ENCODE measurements around the gene RUFY1.

Gene RUFY1

GRCh38 chr5:179605026-179605833 lies 54.9 kb downstream of the RUFY1 start:
- DNase-seq (ENCODE audit: low read depth in 3 of 3), result no peak

GRCh38 chr5:179606071-179606909 lies 55.9 kb downstream of the RUFY1 start:
- no peak for DNase-seq (ENCODE audit: low read depth in 3 of 3)

- no peak for DNase-seq (ENCODE audit: low read depth in 3 of 3)
These were observed 56.5 kb downstream of the RUFY1 start for GRCh38 chr5:179606910-179607159.

GRCh38 chr5:179607160-179607931 lies 57.0 kb downstream of the RUFY1 start:
- DNase-seq (ENCODE audit: low read depth in 3 of 3), result no peak

- no peak for DNase-seq (ENCODE audit: low read depth in 3 of 3)
These were observed 57.8 kb downstream of the RUFY1 start for GRCh38 chr5:179608131-179608581.

GRCh38 chr5:179609834-179610108 lies 59.4 kb downstream of the RUFY1 start:
- no peak for DNase-seq (ENCODE audit: low read depth in 3 of 3)

- DNase-seq (ENCODE audit: low read depth in 3 of 3), result no peak
These were observed 60.0 kb downstream of the RUFY1 start for GRCh38 chr5:179610109-179610902.

- DNase-seq (ENCODE audit: low read depth in 3 of 3), result no peak
These were observed 60.5 kb downstream of the RUFY1 start for GRCh38 chr5:179610903-179611265.

- DNase-seq (ENCODE audit: low read depth in 3 of 3), result no peak
These were observed 62.5 kb downstream of the RUFY1 start for GRCh38 chr5:179612577-179613459.

GRCh38 chr5:179613460-179614071 lies 63.2 kb downstream of the RUFY1 start:
- DNase-seq (ENCODE audit: low read depth in 3 of 3), result no peak

GRCh38 chr5:179614745-179615144 lies 64.4 kb downstream of the RUFY1 start:
- no peak for DNase-seq (ENCODE audit: low read depth in 3 of 3)

- no peak for DNase-seq (ENCODE audit: low read depth in 3 of 3)
These were observed 64.8 kb downstream of the RUFY1 start for GRCh38 chr5:179615203-179615602.

- DNase-seq (ENCODE audit: low read depth in 3 of 3), result no peak
These were observed 65.7 kb downstream of the RUFY1 start for GRCh38 chr5:179616002-179616594.

- DNase-seq (ENCODE audit: low read depth in 3 of 3), result no peak
These were observed 67.6 kb downstream of the RUFY1 start for GRCh38 chr5:179617930-179618329.

- DNase-seq (ENCODE audit: low read depth in 3 of 3), result no peak
These were observed 68.7 kb downstream of the RUFY1 start for GRCh38 chr5:179618923-179619554.

- DNase-seq (ENCODE audit: low read depth in 3 of 3), result no peak
These were observed 69.4 kb downstream of the RUFY1 start for GRCh38 chr5:179619776-179620175.

- no peak for DNase-seq (ENCODE audit: low read depth in 3 of 3)
These were observed 69.9 kb downstream of the RUFY1 start for GRCh38 chr5:179620293-179620692.

- no peak for DNase-seq (ENCODE audit: low read depth in 3 of 3)
These were observed 70.5 kb downstream of the RUFY1 start for GRCh38 chr5:179620703-179621350.

Data from stimulated activated CD4-positive, alpha-beta T cell treated with anti-CD3 and anti-CD28 coated beads, TNF-alpha, amount 100 ng/mL, for 48 hours (primary cell).